SK-N-SH treated with all-trans-retinoic acid at 6 μM for 48 hours (cell line): ENCODE data around the gene ADAMTSL1.

Source experiments
- ARNTL ChIP-seq: fragments of 450-650 bp; formaldehyde crosslinking; IDR thresholded peaks from 2 replicates; pipeline ENCODE4 v1.5.0; 2020; ENCODE audit warnings: low read depth, mild to moderate bottlenecking, moderate library complexity, borderline replicate concordance
- OSR1 ChIP-seq: fragments of 250-450 bp; sonication (Bioruptor Pico); IDR thresholded peaks from 2 replicates; pipeline ENCODE4 v1.8.0; 2022; ENCODE audit warnings: moderate library complexity, mild to moderate bottlenecking, inconsistent platforms
- RARB ChIP-seq: fragments of 250-450 bp; sonication (Bioruptor Pico); IDR thresholded peaks from 2 replicates; pipeline ENCODE4 v1.8.0; 2021; ENCODE audit warnings: mild to moderate bottlenecking, moderate library complexity
- ZFP3 ChIP-seq: fragments of 250-450 bp; sonication (Bioruptor Pico); IDR thresholded peaks from 2 replicates; pipeline ENCODE4 v1.5.0; 2020; ENCODE audit warnings: mild to moderate bottlenecking, moderate library complexity

GRCh38 chr9:18806232-18807080 lies 332.5 kb downstream of the ADAMTSL1 start:
- TF ChIP-seq RARB (CRISPR knock-in tag), result no peak
- TF ChIP-seq ZFP3 (CRISPR knock-in tag), result no peak
- TF ChIP-seq ARNTL (CRISPR knock-in tag), result no peak
- no peak for TF ChIP-seq OSR1
